HS-27A (cell line): ENCODE measurements around the gene CCDC116.

Experiments used
- DNase-seq: peaks from one replicate; pipeline ENCODE4 v3.0.0-alpha.2; 2012; ENCODE audit warnings: low read depth, missing footprints

The CCDC116 gene

DNA sequence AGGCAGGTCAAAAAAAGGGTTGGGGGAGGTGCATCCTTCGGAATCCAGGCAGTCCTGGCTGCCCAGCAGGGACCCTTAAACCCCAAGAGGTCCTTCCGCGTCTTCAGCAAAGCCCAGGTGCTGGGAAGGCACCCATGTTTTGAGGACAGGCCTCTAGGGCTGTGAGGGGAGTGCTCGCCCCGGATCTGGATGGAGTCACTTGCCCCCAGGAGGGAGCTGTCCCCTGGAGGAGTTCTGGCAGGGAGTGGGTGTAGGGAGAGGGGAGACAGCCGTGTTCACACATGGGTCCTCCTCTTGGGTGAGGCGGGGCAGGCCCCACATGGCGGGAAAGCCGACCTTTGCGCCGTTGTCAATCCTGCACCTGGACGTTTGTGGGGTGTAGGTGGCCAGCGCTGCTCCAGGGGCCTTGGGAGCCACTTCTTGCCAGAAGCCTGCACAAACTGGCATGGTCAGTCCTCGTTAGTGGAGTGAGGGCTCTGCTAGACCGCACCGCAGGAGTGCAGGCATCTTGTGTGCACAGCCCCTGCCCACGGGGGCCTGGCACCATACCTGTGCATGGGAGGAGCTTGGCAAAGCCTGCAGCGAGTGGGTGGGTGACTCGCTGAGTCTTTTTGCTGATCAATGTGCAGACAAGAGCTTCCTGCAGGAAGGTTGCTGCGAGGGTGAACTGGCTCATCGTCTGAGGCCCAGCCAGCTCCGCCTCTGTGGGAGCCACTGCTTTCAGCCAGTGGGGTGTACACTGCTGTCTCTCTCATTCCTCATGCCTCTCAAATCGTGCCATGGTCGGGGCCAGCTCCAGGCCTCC is 49.2 kb downstream of the CCDC116 start:
- no peak for DNase-seq

- no peak for DNase-seq
These were observed 50.0 kb downstream of the CCDC116 start for GRCh38 chr22:21682385-21683175.

- no peak for DNase-seq
These were observed 50.8 kb downstream of the CCDC116 start for GRCh38 chr22:21683401-21683811.

GRCh38 chr22:21684492-21685163 is 52.1 kb downstream of the CCDC116 start:
- DNase-seq: no peak

- no peak for DNase-seq
These were observed 52.6 kb downstream of the CCDC116 start for GRCh38 chr22:21685164-21685513.

GRCh38 chr22:21686193-21686608 is 53.6 kb downstream of the CCDC116 start:
- no peak for DNase-seq
